ENCODE data around the gene SYNE2.

The SYNE2 gene

DNA sequence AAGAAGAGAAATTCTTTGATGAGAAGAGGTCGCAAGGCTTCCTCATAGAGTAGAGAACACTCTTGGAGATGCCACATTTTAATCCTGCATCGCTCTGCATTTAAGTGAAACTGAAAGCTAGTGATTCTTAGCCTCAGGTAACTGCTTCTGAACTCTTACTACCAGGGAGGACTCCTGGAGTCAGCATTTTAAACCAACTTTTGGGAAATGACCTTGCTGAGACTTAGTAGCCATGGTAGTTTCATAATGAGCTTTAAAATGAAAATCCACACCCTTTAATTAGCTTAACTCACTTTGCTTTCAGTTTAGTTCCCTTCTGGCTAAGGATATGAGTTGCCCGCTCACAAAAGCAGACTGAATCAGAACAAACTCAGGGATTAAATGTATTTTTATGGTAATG, 80.3 kb downstream of the SYNE2 start:
- no peak overlapping the region for H3K4me3 ChIP-seq (ENCODE audit: insufficient read depth, low read depth, low read length)
- H3K27ac ChIP-seq (ENCODE audit: insufficient read depth, low read depth, low read length, poor library complexity, severe bottlenecking) = no peak overlapping the region
- H3K4me1 ChIP-seq (ENCODE audit: control insufficient read depth, insufficient read depth, low read length) = peaks cover 9% of the 10 kb centered on the region
- H3K27me3 ChIP-seq (ENCODE audit: control insufficient read depth, insufficient read depth, low read length, poor library complexity, severe bottlenecking) = no peaks in the 10 kb centered on the region
- no peaks in the 10 kb centered on the region for H3K36me3 ChIP-seq (ENCODE audit: control insufficient read depth, insufficient read depth, low read length)
- 87 to 88% methylated on average over 3 of the region's 3 CpGs for WGBS, 2 experiments
- H3K9me3 ChIP-seq (ENCODE audit: control insufficient read depth, low read length) = no peaks in the 10 kb centered on the region

GRCh38 chr14:63933711-63934110, 80.9 kb downstream of the SYNE2 start:
- H3K27me3 ChIP-seq (ENCODE audit: control insufficient read depth, insufficient read depth, low read length, poor library complexity, severe bottlenecking) = no peaks in the 10 kb centered on the region
- 32 to 41% methylated on average over 3 of the region's 3 CpGs for WGBS, 2 experiments
- H3K36me3 ChIP-seq (ENCODE audit: control insufficient read depth, insufficient read depth, low read length) = no peaks in the 10 kb centered on the region
- H3K4me1 ChIP-seq (ENCODE audit: control insufficient read depth, insufficient read depth, low read length) = peaks cover 9% of the 10 kb centered on the region
- H3K27ac ChIP-seq (ENCODE audit: insufficient read depth, low read depth, low read length, poor library complexity, severe bottlenecking) = peak overlapping the region; percentile 39
- H3K9me3 ChIP-seq (ENCODE audit: control insufficient read depth, low read length) = no peaks in the 10 kb centered on the region
- H3K4me3 ChIP-seq (ENCODE audit: insufficient read depth, low read depth, low read length) = no peak overlapping the region

DNA sequence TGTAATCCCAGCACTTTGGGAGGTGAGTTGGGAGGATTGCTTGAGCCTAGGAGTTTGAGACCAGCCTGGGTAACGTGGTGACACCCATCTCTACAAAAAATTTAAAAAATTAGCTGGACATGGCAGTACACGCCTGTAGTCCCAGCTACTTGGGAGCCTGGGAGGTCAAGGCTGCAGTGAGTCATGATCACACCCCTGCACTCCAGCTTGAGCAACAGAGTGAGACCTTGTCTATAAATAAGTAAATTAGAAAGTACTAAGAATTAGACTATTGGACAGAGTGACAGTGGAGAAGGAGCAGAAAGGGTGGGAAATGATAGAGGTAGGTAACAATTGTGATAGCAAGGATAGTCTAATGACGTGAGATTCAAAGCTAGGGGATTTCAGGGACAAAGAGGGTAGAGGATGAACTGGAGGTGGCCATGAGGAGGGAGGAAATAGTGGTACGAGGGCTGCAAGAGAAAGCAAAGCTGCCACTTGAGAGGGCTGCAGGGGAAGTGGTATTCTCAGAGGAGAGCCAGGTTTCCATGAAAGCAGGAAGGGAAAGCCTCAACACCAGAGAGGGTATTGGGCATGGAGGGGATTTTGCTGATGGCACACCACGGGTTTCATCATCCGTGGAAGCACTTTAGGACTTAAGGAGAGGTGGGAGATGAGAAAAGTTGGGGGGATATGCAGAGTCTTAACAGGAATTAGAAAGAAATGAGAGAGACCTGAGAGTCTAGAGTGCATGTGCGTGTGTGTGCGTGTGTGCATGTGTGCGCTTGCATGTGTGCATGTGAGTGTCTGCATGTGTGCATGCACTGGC, 85.6 kb downstream of the SYNE2 start:
- H3K27ac ChIP-seq (ENCODE audit: insufficient read depth, low read depth, low read length, poor library complexity, severe bottlenecking) = no peak overlapping the region
- H3K36me3 ChIP-seq (ENCODE audit: control insufficient read depth, insufficient read depth, low read length) = peaks cover 6% of the 10 kb centered on the region
- no peaks in the 10 kb centered on the region for H3K9me3 ChIP-seq (ENCODE audit: control insufficient read depth, low read length)
- 87 to 90% methylated on average over 9 of the region's 9 CpGs for WGBS, 2 experiments
- H3K4me3 ChIP-seq (ENCODE audit: insufficient read depth, low read depth, low read length) = no peak overlapping the region
- H3K27me3 ChIP-seq (ENCODE audit: control insufficient read depth, insufficient read depth, low read length, poor library complexity, severe bottlenecking) = no peaks in the 10 kb centered on the region
- peaks cover 9% of the 10 kb centered on the region for H3K4me1 ChIP-seq (ENCODE audit: control insufficient read depth, insufficient read depth, low read length)

DNA sequence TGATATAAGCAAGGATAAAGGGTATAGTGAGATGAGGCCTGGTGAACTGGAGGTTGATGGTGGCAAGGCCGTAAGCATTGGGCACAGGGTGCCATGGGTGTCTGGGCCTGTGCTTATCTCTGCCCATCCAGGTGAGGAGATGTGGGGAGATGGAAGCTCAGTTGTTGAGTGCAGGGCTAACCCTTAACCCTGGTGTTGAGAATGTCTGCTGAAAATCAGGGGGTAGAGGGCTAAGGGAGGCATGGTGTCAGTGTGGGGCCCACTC, 86.1 kb downstream of the SYNE2 start:
- Histone ChIP-seq H3K27me3 (ENCODE audit: control insufficient read depth, insufficient read depth, low read length, poor library complexity, severe bottlenecking) (no peaks in the 10 kb centered on the region), H3K9me3 (ENCODE audit: control insufficient read depth, low read length) (no peaks in the 10 kb centered on the region), H3K27ac (ENCODE audit: insufficient read depth, low read depth, low read length, poor library complexity, severe bottlenecking) (no peak overlapping the region), H3K4me3 (ENCODE audit: insufficient read depth, low read depth, low read length) (no peak overlapping the region), H3K36me3 (ENCODE audit: control insufficient read depth, insufficient read depth, low read length) (peaks cover 6% of the 10 kb centered on the region), H3K4me1 (ENCODE audit: control insufficient read depth, insufficient read depth, low read length) (peaks cover 9% of the 10 kb centered on the region)
- WGBS, 2 experiments = 94 to 98% methylated on average over 1 of the region's 1 CpG

DNA sequence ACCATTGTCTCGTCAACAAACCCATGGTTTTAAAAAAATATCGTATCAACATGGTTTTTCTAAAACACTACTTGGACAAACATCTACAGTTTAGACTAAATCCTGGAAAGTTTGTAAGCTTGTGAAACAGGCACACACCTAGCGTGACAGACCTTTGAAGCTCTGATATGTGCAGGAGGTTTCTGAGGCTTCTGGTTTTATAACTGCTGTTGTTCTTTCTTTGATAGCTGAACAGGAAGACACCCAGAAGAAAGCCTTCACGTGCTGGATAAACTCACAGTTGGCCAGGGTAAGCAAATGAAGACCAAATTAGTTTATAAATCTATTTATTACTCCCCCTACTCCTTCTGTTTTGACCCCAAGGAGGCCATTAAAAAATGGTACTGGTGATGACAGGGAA, 87.6 kb downstream of the SYNE2 start:
- Histone ChIP-seq H3K4me3 (ENCODE audit: insufficient read depth, low read depth, low read length) (no peak overlapping the region), H3K27me3 (ENCODE audit: control insufficient read depth, insufficient read depth, low read length, poor library complexity, severe bottlenecking) (no peaks in the 10 kb centered on the region)
- 91 to 98% methylated on average over 3 to 4 of the region's 4 CpGs for WGBS, 2 experiments

DNA sequence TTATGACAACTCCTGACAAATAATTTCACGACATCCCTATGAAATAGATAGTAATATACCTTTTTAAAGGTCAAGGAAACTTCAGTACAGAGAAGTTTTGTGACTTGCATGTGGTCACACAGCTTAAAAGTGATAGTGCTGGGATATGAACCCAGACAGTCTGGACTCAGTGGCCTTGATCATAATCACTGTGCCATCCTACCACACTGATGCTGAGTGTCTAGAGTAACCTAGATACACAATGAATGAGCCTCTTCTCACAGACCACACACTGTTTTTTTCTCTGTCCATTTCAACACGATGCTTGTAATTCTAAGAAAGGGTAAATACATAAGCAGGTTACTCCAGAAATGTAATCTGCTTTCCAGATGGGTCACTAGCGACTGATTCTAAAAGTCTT, 88.2 kb downstream of the SYNE2 start:
- WGBS, 2 experiments = 97 to 99% methylated on average over 2 of the region's 3 CpGs
- H3K9me3 ChIP-seq (ENCODE audit: control insufficient read depth, low read length) = no peaks in the 10 kb centered on the region

More for the DNA sequence above, 87.6 kb downstream of the SYNE2 start:
- H3K4me1 ChIP-seq (ENCODE audit: control insufficient read depth, insufficient read depth, low read length) = no peaks in the 10 kb centered on the region
- H3K27ac ChIP-seq (ENCODE audit: insufficient read depth, low read depth, low read length, poor library complexity, severe bottlenecking) = no peak overlapping the region
- no peaks in the 10 kb centered on the region for H3K9me3 ChIP-seq (ENCODE audit: control insufficient read depth, low read length)
- H3K36me3 ChIP-seq (ENCODE audit: control insufficient read depth, insufficient read depth, low read length) = peaks cover 6% of the 10 kb centered on the region

DNA sequence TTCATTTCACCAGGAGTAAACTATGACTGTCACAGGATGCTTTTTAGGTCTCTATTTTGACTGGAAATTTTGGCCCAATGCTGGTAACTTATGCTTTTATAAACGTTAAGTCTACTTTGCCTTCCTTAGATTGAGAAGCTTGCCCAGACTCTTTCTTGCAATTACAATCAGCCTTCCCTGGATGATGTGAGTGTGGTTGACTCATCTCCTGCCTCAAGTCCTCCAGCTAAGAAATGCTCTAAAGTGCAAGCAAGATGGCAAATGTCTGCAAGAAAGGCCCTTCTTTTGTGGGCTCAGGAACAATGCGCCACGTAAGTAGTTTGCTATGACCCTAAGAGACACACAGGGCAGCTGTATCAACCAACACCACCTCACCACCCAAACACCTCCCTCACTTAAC, 96.9 kb downstream of the SYNE2 start:
- Histone ChIP-seq H3K9me3 (ENCODE audit: control insufficient read depth, low read length) (no peaks in the 10 kb centered on the region), H3K4me3 (ENCODE audit: insufficient read depth, low read depth, low read length) (no peak overlapping the region), H3K27ac (ENCODE audit: insufficient read depth, low read depth, low read length, poor library complexity, severe bottlenecking) (no peak overlapping the region), H3K4me1 (ENCODE audit: control insufficient read depth, insufficient read depth, low read length) (no peaks in the 10 kb centered on the region), H3K27me3 (ENCODE audit: control insufficient read depth, insufficient read depth, low read length, poor library complexity, severe bottlenecking) (no peaks in the 10 kb centered on the region), H3K36me3 (ENCODE audit: control insufficient read depth, insufficient read depth, low read length) (peaks cover 8% of the 10 kb centered on the region)
- WGBS, 2 experiments = 94 to 100% methylated on average over 3 of the region's 3 CpGs

More for the DNA sequence above, 88.2 kb downstream of the SYNE2 start:
- H3K36me3 ChIP-seq (ENCODE audit: control insufficient read depth, insufficient read depth, low read length) = peaks cover 6% of the 10 kb centered on the region
- no peak overlapping the region for H3K4me3 ChIP-seq (ENCODE audit: insufficient read depth, low read depth, low read length)
- no peaks in the 10 kb centered on the region for H3K4me1 ChIP-seq (ENCODE audit: control insufficient read depth, insufficient read depth, low read length)
- H3K27me3 ChIP-seq (ENCODE audit: control insufficient read depth, insufficient read depth, low read length, poor library complexity, severe bottlenecking) = no peaks in the 10 kb centered on the region
- H3K27ac ChIP-seq (ENCODE audit: insufficient read depth, low read depth, low read length, poor library complexity, severe bottlenecking) = no peak overlapping the region

- no peaks in the 10 kb centered on the region for H3K27me3 ChIP-seq (ENCODE audit: control insufficient read depth, insufficient read depth, low read length, poor library complexity, severe bottlenecking)
- peaks cover 8% of the 10 kb centered on the region for H3K36me3 ChIP-seq (ENCODE audit: control insufficient read depth, insufficient read depth, low read length)
- H3K4me1 ChIP-seq (ENCODE audit: control insufficient read depth, insufficient read depth, low read length) = no peaks in the 10 kb centered on the region
- WGBS, 2 experiments = 77 to 78% methylated on average over 4 of the region's 4 CpGs
- no peaks in the 10 kb centered on the region for H3K9me3 ChIP-seq (ENCODE audit: control insufficient read depth, low read length)
- H3K27ac ChIP-seq (ENCODE audit: insufficient read depth, low read depth, low read length, poor library complexity, severe bottlenecking) = no peak overlapping the region
- no peak overlapping the region for H3K4me3 ChIP-seq (ENCODE audit: insufficient read depth, low read depth, low read length)
These were observed 98.2 kb downstream of the SYNE2 start for GRCh38 chr14:63951021-63951420.

DNA sequence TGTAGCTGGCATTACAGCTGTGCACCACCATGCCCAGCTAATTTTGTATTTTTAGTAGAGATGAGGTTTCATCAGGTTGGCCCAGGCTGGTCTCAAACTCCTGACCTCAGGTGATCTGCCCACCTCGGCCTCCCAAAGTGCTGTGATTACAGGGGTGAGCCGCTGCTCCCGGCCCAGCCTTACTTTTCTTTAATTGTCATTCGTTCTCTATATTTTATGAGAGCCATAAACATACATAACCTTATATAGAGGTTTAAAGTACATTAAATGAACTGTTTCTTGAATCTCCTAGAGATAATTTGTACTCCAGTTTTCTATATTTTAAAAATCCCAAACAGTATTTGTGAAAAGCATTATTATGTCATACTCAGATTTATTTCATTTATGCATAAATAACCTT, 98.6 kb downstream of the SYNE2 start:
- H3K4me1 ChIP-seq (ENCODE audit: control insufficient read depth, insufficient read depth, low read length) = no peaks in the 10 kb centered on the region
- H3K27me3 ChIP-seq (ENCODE audit: control insufficient read depth, insufficient read depth, low read length, poor library complexity, severe bottlenecking) = no peaks in the 10 kb centered on the region
- H3K4me3 ChIP-seq (ENCODE audit: insufficient read depth, low read depth, low read length) = no peak overlapping the region
- no peaks in the 10 kb centered on the region for H3K9me3 ChIP-seq (ENCODE audit: control insufficient read depth, low read length)
- H3K36me3 ChIP-seq (ENCODE audit: control insufficient read depth, insufficient read depth, low read length) = peaks cover 11% of the 10 kb centered on the region
- H3K27ac ChIP-seq (ENCODE audit: insufficient read depth, low read depth, low read length, poor library complexity, severe bottlenecking) = no peak overlapping the region
- 67 to 81% methylated on average over 3 to 4 of the region's 4 CpGs for WGBS, 2 experiments

GRCh38 chr14:63952053-63952932, 99.5 kb downstream of the SYNE2 start:
- no peak overlapping the region for H3K27ac ChIP-seq (ENCODE audit: insufficient read depth, low read depth, low read length, poor library complexity, severe bottlenecking)
- no peaks in the 10 kb centered on the region for H3K27me3 ChIP-seq (ENCODE audit: control insufficient read depth, insufficient read depth, low read length, poor library complexity, severe bottlenecking)
- H3K4me1 ChIP-seq (ENCODE audit: control insufficient read depth, insufficient read depth, low read length) = no peaks in the 10 kb centered on the region
- H3K36me3 ChIP-seq (ENCODE audit: control insufficient read depth, insufficient read depth, low read length) = peaks cover 14% of the 10 kb centered on the region
- WGBS, 2 experiments = 93 to 96% methylated on average over 6 of the region's 6 CpGs
- H3K9me3 ChIP-seq (ENCODE audit: control insufficient read depth, low read length) = no peaks in the 10 kb centered on the region
- no peak overlapping the region for H3K4me3 ChIP-seq (ENCODE audit: insufficient read depth, low read depth, low read length)

All from ectodermal cell (in vitro differentiated cells).